ENCODE results near the gene AGBL4. TPM values are rescaled to one million over a fixed set of nuclear protein-coding genes. Genes with fewer than 3 reads are reported as not detected.

Gene AGBL4
- total RNA-seq, 4 donors from 2014 or later: 0.19 to 1.0 (median 1.0) TPM; not detected in 1

DNA sequence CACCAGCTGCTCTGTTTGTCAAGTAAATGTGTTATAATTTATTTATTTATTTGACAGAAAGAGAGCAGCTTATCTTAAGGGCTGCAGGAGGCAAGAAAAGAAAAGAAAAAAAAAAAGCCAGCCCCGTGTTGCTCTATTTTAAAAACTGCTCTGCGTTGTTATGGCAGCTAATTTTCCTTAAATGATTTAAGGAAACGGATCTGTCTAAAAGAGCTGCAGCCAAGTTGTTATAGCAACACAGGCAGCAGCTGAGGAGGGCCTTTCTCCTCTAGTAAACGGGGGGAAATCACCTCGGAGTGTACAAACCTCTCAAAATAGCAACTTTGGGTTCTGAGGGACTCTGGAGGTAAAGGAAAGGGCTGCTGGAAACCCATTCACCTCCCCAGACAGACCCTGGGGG, 1396.3 kb downstream of the AGBL4 start:
- WGBS: 19% methylated on average over 5 of the region's 5 CpGs
- TF ChIP-seq EP300 (IDR thresholded peaks at IDR 0.05) (no peak), POLR2A (IDR thresholded peaks at IDR 0.05) (no peak), POLR2AphosphoS5 (IDR thresholded peaks at IDR 0.05) (no peak)
- TF ChIP-seq, protein P1, sequence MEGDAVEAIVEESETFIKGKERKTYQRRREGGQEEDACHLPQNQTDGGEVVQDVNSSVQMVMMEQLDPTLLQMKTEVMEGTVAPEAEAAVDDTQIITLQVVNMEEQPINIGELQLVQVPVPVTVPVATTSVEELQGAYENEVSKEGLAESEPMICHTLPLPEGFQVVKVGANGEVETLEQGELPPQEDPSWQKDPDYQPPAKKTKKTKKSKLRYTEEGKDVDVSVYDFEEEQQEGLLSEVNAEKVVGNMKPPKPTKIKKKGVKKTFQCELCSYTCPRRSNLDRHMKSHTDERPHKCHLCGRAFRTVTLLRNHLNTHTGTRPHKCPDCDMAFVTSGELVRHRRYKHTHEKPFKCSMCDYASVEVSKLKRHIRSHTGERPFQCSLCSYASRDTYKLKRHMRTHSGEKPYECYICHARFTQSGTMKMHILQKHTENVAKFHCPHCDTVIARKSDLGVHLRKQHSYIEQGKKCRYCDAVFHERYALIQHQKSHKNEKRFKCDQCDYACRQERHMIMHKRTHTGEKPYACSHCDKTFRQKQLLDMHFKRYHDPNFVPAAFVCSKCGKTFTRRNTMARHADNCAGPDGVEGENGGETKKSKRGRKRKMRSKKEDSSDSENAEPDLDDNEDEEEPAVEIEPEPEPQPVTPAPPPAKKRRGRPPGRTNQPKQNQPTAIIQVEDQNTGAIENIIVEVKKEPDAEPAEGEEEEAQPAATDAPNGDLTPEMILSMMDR (IDR thresholded peaks at IDR 0.05): no peak
- DNase-seq (ENCODE audit: low spot score in 2 of 2): no peak
- Histone ChIP-seq H3K36me3 (no peaks in the 10 kb centered on the region), H3K4me3 (no peak overlapping the region), H3K9me3 (no peaks in the 10 kb centered on the region), H3K27me3 (no peaks in the 10 kb centered on the region), H3K27ac (no peak overlapping the region), H3K4me1 (no peaks in the 10 kb centered on the region)

DNA sequence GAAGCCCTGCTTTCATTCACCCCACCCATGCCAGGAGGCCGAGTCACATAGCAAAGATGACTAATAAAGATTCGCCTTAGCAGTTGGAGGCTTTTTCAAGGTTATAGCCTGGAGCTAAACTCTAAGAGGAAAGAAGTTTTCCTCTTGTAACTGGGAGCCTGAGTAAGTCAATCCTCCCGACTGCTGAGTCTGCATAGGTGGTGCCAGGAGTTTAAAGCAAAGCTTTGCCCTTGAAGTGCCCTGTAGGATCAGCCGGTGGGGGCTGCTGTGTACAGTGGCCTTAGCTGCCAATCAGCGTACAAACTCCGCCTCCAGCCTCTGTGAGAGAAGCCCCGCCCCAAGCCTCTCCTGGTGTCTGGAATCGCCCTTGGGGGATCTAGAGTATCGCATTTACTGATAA, 1404.2 kb downstream of the AGBL4 start:
- H3K27me3 ChIP-seq: peaks cover 4% of the 10 kb centered on the region
- H3K9me3 ChIP-seq: no peaks in the 10 kb centered on the region
- no peak overlapping the region for H3K4me3 ChIP-seq
- H3K36me3 ChIP-seq: no peaks in the 10 kb centered on the region
- DNase-seq (ENCODE audit: low spot score in 2 of 2): no peak
- no peak overlapping the region for H3K27ac ChIP-seq
- WGBS: 55% methylated on average over 9 of the region's 9 CpGs
- TF ChIP-seq EP300 (IDR thresholded peaks at IDR 0.05): no peak
- TF ChIP-seq POLR2AphosphoS5 (IDR thresholded peaks at IDR 0.05): no peak
- TF ChIP-seq, protein P1 (IDR thresholded peaks at IDR 0.05): no peak
- TF ChIP-seq POLR2A (IDR thresholded peaks at IDR 0.05): no peak
- no peaks in the 10 kb centered on the region for H3K4me1 ChIP-seq

DNA sequence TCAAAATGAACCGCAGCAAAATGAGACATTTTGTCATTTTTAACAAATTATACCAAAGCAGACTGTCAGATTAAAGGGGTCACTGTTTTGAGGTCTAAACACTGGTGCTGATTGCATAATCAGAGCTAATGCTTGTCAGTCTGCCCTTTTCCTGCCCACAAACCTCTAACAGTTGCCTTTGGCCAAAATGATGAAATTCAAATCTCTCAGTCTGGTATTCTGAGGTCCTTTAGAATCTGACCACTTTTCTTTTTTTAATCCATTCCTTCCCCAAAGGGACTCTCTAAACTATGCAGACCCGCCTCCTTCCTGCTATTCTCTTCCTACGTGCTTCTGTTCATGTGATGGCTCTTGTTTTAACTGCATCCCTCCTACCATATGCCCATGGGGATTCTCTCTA, 1406.5 kb downstream of the AGBL4 start:
- H3K27me3 ChIP-seq: peaks cover 4% of the 10 kb centered on the region
- TF ChIP-seq POLR2AphosphoS5 (IDR thresholded peaks at IDR 0.05) (no peak), POLR2A (IDR thresholded peaks at IDR 0.05) (no peak), EP300 (IDR thresholded peaks at IDR 0.05) (no peak)
- TF ChIP-seq, protein P1 (IDR thresholded peaks at IDR 0.05): no peak
- H3K4me1 ChIP-seq: no peaks in the 10 kb centered on the region
- no peak overlapping the region for H3K4me3 ChIP-seq
- no peaks in the 10 kb centered on the region for H3K9me3 ChIP-seq
- no peaks in the 10 kb centered on the region for H3K36me3 ChIP-seq
- no peak overlapping the region for H3K27ac ChIP-seq
- WGBS: 38% methylated on average over 3 of the region's 3 CpGs
- DNase-seq (ENCODE audit: low spot score in 2 of 2): no peak

DNA sequence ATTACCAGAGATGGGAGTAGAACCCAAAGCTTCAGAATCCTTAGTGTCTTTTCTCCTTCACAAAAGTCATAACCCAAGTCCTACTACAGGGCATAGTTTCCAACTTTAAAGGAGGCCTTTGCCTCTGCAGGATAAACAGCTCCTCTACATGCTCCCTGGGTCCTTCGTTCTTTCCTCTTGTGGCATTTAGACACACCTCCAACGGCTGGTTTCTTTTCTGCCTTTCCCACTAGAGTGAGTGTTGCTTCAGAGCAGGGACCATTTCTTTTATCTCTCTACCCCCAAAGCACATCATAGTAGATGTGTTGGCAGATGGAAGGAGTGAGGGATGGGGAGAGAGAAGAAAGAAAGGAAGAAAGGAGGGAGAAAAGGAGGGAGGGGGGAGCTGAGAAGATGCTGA, 1407.0 kb downstream of the AGBL4 start:
- WGBS: 39% methylated on average over 2 of the region's 2 CpGs
- H3K4me1 ChIP-seq: no peaks in the 10 kb centered on the region
- H3K4me3 ChIP-seq: no peak overlapping the region
- no peaks in the 10 kb centered on the region for H3K9me3 ChIP-seq
- TF ChIP-seq, protein P1 (IDR thresholded peaks at IDR 0.05): no peak
- no peak for TF ChIP-seq EP300 (IDR thresholded peaks at IDR 0.05)
- TF ChIP-seq POLR2AphosphoS5 (IDR thresholded peaks at IDR 0.05): no peak
- no peak for TF ChIP-seq POLR2A (IDR thresholded peaks at IDR 0.05)
- peaks cover 4% of the 10 kb centered on the region for H3K27me3 ChIP-seq
- no peak overlapping the region for H3K27ac ChIP-seq
- no peak for DNase-seq (ENCODE audit: low spot score in 2 of 2)
- H3K36me3 ChIP-seq: no peaks in the 10 kb centered on the region

DNA sequence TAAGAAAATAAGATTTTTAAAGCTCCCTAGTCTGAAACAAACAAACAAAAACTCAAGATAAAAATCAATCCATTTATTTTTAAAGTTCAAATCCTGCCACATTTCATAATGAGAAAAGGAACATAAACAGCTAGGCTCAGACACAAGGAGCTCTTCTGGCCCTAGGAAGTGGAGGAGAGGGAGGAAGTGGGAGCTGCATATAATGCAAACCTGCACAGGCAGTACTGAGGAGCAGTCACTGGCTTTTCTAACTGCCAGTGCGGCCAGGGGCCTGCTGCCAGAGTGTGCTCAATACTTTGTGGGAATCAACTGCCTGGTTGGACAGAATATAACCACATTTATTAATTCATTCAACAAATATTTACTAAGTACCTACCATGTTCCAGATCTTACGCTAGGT, 1411.9 kb downstream of the AGBL4 start:
- Histone ChIP-seq H3K9me3 (no peaks in the 10 kb centered on the region), H3K36me3 (no peaks in the 10 kb centered on the region), H3K4me3 (no peak overlapping the region), H3K4me1 (peaks cover 6% of the 10 kb centered on the region), H3K27me3 (no peaks in the 10 kb centered on the region), H3K27ac (no peak overlapping the region)
- DNase-seq (ENCODE audit: low spot score in 2 of 2): no peak
- no peak for TF ChIP-seq POLR2A (IDR thresholded peaks at IDR 0.05)
- TF ChIP-seq, protein P1 (IDR thresholded peaks at IDR 0.05): no peak
- TF ChIP-seq POLR2AphosphoS5 (IDR thresholded peaks at IDR 0.05): no peak
- no peak for TF ChIP-seq EP300 (IDR thresholded peaks at IDR 0.05)
- WGBS: 79% methylated on average over 2 of the region's 2 CpGs
